Osteocyte (in vitro differentiated cells): ENCODE data around the gene KRT38. TPM values are rescaled to one million over a fixed set of nuclear protein-coding genes. Genes with fewer than 3 reads are reported as not detected.

Experiments used
- DNase-seq: peaks from one replicate; pipeline ENCODE4 v3.0.0; 2021; ENCODE audit warnings: mixed read lengths; ENCODE audit not compliant: unreplicated experiment; ENCODE audit errors: extremely low spot score
- H3K27ac Mint-ChIP-seq: one replicate; pipeline ENCODE4 v1.8.0; 2021; ENCODE audit warnings: mild to moderate bottlenecking, mixed read lengths; ENCODE audit not compliant: unreplicated experiment
- H3K27me3 Mint-ChIP-seq: one replicate; pipeline ENCODE4 v1.8.0; 2021; ENCODE audit warnings: mixed read lengths; ENCODE audit not compliant: unreplicated experiment
- H3K36me3 Mint-ChIP-seq: one replicate; pipeline ENCODE4 v1.8.0; 2021; ENCODE audit warnings: mixed read lengths; ENCODE audit not compliant: unreplicated experiment
- H3K4me1 Mint-ChIP-seq: one replicate; pipeline ENCODE4 v1.8.0; 2021; ENCODE audit warnings: mixed read lengths; ENCODE audit not compliant: unreplicated experiment
- H3K4me3 Mint-ChIP-seq: one replicate; pipeline ENCODE4 v1.8.0; 2021; ENCODE audit warnings: mild to moderate bottlenecking, moderate library complexity, mixed read lengths; ENCODE audit not compliant: unreplicated experiment
- H3K9me3 Mint-ChIP-seq: one replicate; pipeline ENCODE4 v1.8.0; 2021; ENCODE audit warnings: mixed read lengths; ENCODE audit not compliant: unreplicated experiment
- CTCF ChIP-seq: fragments of 200-600 bp; sonication (generic); IDR thresholded peaks from 2 replicates; pipeline ENCODE4 v1.5.0; 2021; ENCODE audit warnings: antibody characterized with exemption, mild to moderate bottlenecking, moderate library complexity
- total RNA-seq: library from RNA; stranded (reverse); gene quantifications from 2 replicates; pipeline ENCODE4 v1.2.1, GENCODE V29; 2021

KRT38 gene
- total RNA-seq, 1 donor from 2014 or later: not detected

GRCh38 chr17:41453066-41453465 is 12.3 kb upstream of the KRT38 start:
- Mint-ChIP-seq H3K27ac (no peak overlapping the region), H3K4me3 (no peak overlapping the region), H3K9me3 (peaks cover 6% of the 10 kb centered on the region), H3K36me3 (no peaks in the 10 kb centered on the region), H3K27me3 (peaks cover under 1% of the 10 kb centered on the region), H3K4me1 (no peaks in the 10 kb centered on the region)
- TF ChIP-seq CTCF: no peak
- DNase-seq: no peak

GRCh38 chr17:41452281-41452680 is 11.5 kb upstream of the KRT38 start:
- no peak for DNase-seq
- H3K27me3 Mint-ChIP-seq: no peaks in the 10 kb centered on the region
- H3K4me3 Mint-ChIP-seq: no peak overlapping the region
- H3K9me3 Mint-ChIP-seq: peaks cover 6% of the 10 kb centered on the region
- no peak overlapping the region for H3K27ac Mint-ChIP-seq
- TF ChIP-seq CTCF: no peak
- no peaks in the 10 kb centered on the region for H3K4me1 Mint-ChIP-seq
- H3K36me3 Mint-ChIP-seq: no peaks in the 10 kb centered on the region

- Mint-ChIP-seq H3K9me3 (peaks cover 6% of the 10 kb centered on the region), H3K27me3 (no peaks in the 10 kb centered on the region), H3K36me3 (no peaks in the 10 kb centered on the region), H3K4me3 (no peak overlapping the region), H3K27ac (no peak overlapping the region), H3K4me1 (no peaks in the 10 kb centered on the region)
- DNase-seq: no peak
- no peak for TF ChIP-seq CTCF
Observed at GRCh38 chr17:41451154-41451728, 10.5 kb upstream of the KRT38 start.

GRCh38 chr17:41449008-41449407 is 8.2 kb upstream of the KRT38 start:
- H3K4me1 Mint-ChIP-seq: no peaks in the 10 kb centered on the region
- H3K27me3 Mint-ChIP-seq: peaks cover 3% of the 10 kb centered on the region
- H3K4me3 Mint-ChIP-seq: no peak overlapping the region
- no peaks in the 10 kb centered on the region for H3K36me3 Mint-ChIP-seq
- no peak overlapping the region for H3K27ac Mint-ChIP-seq
- no peak for TF ChIP-seq CTCF
- no peak for DNase-seq
- peaks cover 6% of the 10 kb centered on the region for H3K9me3 Mint-ChIP-seq

GRCh38 chr17:41448506-41448905 is 7.7 kb upstream of the KRT38 start:
- no peak for TF ChIP-seq CTCF
- Mint-ChIP-seq H3K9me3 (peaks cover 6% of the 10 kb centered on the region), H3K4me3 (no peak overlapping the region), H3K4me1 (no peaks in the 10 kb centered on the region), H3K27me3 (peaks cover 5% of the 10 kb centered on the region), H3K27ac (no peak overlapping the region), H3K36me3 (no peaks in the 10 kb centered on the region)
- no peak for DNase-seq
